Urinary bladder (tissue), 4 donors: ENCODE measurements around the gene TBC1D3D. TPM values are rescaled to one million over a fixed set of nuclear protein-coding genes. Genes with fewer than 3 reads are reported as not detected.
"Not testable (repeated sequence)": the region's sequence is repeated elsewhere in the genome, so short reads cannot be mapped to it uniquely, and the experiment has no call there.

Experiments
- DNase-seq: peaks from one replicate; pipeline ENCODE4 v3.0.0-alpha.2; 2015; ENCODE audit errors: extremely low spot score
- H3K27ac ChIP-seq: one replicate; pipeline ENCODE4 v1.5.1; 2013; ENCODE audit warnings: low read depth, mild to moderate bottlenecking, moderate library complexity
- H3K36me3 ChIP-seq: one replicate; pipeline ENCODE4 v1.6.1; 2013; ENCODE audit warnings: mild to moderate bottlenecking, moderate library complexity; ENCODE audit not compliant: insufficient read depth
- H3K4me1 ChIP-seq: one replicate; pipeline ENCODE4 v1.6.1; 2013; ENCODE audit warnings: mild to moderate bottlenecking, moderate library complexity; ENCODE audit not compliant: insufficient read depth
- H3K4me3 ChIP-seq: one replicate; pipeline ENCODE4 v1.5.1; 2013; ENCODE audit warnings: low read depth, low read length
- WGBS: extraction: QIAGEN DNeasy Blood & Tissue Kit; methylation state at CpG from one replicate; pipeline ENCODE4 v1.1.7; 2013; 5-methylcytosine and 5-hydroxymethylcytosine counted together
- polyA plus RNA-seq: library from polyadenylated mRNA; stranded (reverse); fragments of 200-250 nt; gene quantifications from one replicate; pipeline ENCODE4 v1.2.3, GENCODE V29; 2013
- total RNA-seq: library from RNA; depleted of rRNA; stranded (reverse); fragments of >200 nt; gene quantifications from one replicate; pipeline ENCODE4 v1.2.3, GENCODE V29; 2014
- donor health status: healthy with polysubstance abuse.
- donor health status: healthy.

The TBC1D3D gene
- total RNA-seq: 3.0 TPM
- 2.0 TPM for polyA plus RNA-seq

GRCh38 chr17:38003676-38004075 is at the start of gene TBC1D3D:
Gene TBC1D3D (plus strand): TSS chr17:38003976. CDS start chr17:38005561, 1,585 bp downstream.
- not testable (repeated sequence) for H3K36me3 ChIP-seq, H3K4me3 ChIP-seq, H3K4me1 ChIP-seq, DNase-seq, H3K27ac ChIP-seq
- no CpG with 5 or more reads among the region's 11 CpGs for WGBS

DNA sequence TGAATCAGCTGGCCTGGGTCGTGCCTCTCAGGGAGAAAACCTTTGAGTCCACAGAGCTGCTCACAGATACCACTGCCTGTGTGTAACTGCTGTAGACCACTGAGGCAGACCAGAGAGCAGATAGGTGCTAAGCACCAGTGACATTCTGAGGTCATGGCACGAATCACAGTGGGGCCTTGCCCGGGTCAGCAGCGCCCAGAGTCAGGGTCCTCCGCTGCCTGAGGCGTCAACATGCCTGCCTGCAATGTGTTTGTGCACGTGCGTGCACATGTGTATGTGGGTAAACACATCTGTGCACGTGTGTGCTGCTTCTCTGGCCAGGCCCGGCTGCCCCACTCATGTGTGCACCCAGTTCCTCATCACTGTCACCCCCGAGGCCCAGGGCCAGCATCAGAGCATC is 14.8 kb upstream of the TBC1D3D start, which contains the start of gene TBC1D3L:
Gene TBC1D3L, minus strand, starts transcription at position 101 of the 400 bp plus-strand sequence. CDS start 1,540 bp downstream, outside the sequence.
- WGBS: no CpG with 5 or more reads among the region's 11 CpGs
- not testable (repeated sequence) for H3K4me1 ChIP-seq, H3K4me3 ChIP-seq, H3K36me3 ChIP-seq, DNase-seq, H3K27ac ChIP-seq

Other genes with a start within 250 kb of the TBC1D3D start
- not detected for gene TBC1D3K, start 79.6 kb upstream of the TBC1D3D start, total RNA-seq
- not detected for gene TBC1D3K, start 79.6 kb upstream of the TBC1D3D start, polyA plus RNA-seq
- gene TBC1D3L, start 14.9 kb upstream of the TBC1D3D start, total RNA-seq: 3.9 TPM
- gene TBC1D3L, start 14.9 kb upstream of the TBC1D3D start, polyA plus RNA-seq: 5.7 TPM
- gene TBC1D3C, start 64.7 kb downstream of the TBC1D3D start, total RNA-seq: 1.0 TPM
- gene TBC1D3C, start 64.7 kb downstream of the TBC1D3D start, polyA plus RNA-seq: 1.9 TPM
- 0.26 TPM for gene TBC1D3E, start 124.0 kb downstream of the TBC1D3D start, total RNA-seq
- gene TBC1D3E, start 124.0 kb downstream of the TBC1D3D start, polyA plus RNA-seq: 0.06 TPM
- gene TBC1D3, start 188.6 kb downstream of the TBC1D3D start, total RNA-seq: not detected
- gene TBC1D3, start 188.6 kb downstream of the TBC1D3D start, polyA plus RNA-seq: 0.06 TPM